NCI-H524 treated with DMSO at 0.1 percent for 48 hours (cell line): ENCODE data around the gene CALR.
A peak's percentile ranks its signal among the peaks of the same experiment; 100 is the strongest.

ENCODE experiments used
- DNase-seq: peaks from one replicate; lab custom pipeline; 2025; lab: John Stamatoyannopoulos, UW

Gene CALR

DNA sequence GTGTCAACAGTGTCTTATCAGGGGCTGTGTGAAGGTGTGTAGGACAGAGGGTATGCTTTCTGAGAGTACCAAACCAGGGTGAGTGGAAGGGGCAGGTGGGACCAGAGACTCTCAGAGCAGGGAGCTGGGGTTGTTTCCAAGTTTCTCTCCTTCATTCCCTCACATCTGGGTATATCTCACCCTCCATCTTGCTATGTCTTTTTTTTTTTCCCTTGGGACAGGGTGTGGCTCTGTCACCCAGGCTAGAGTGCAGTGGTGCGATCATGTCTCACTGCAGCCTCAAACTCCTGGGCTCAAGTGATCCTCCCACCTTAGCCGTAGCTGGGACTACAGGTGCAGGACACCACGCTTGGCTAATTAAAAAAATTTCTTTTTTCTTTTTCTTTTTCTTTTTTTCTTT lies 41.6 kb downstream of the CALR start:
- no peak for DNase-seq

DNA sequence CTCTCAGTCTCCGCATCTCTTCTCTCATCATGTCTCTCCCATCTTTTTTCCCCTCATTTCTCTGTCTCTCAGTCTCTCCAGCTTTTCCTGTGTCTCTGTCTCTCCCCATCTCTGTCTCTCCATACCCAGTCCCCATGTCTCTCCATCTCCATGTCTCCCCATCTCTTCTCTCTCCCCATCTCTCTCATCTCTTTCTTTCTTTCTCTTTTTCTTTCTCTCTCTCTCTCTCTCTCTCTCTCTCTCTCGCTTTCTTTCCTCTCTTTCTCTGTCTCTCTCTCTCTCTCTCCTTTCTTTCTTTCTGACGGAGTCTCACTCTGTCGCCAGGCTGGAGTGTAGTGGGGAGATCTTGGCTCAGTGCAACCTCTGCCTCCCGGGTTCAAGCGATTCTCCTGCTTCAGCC lies 44.2 kb downstream of the CALR start:
- DNase-seq = no peak

DNA sequence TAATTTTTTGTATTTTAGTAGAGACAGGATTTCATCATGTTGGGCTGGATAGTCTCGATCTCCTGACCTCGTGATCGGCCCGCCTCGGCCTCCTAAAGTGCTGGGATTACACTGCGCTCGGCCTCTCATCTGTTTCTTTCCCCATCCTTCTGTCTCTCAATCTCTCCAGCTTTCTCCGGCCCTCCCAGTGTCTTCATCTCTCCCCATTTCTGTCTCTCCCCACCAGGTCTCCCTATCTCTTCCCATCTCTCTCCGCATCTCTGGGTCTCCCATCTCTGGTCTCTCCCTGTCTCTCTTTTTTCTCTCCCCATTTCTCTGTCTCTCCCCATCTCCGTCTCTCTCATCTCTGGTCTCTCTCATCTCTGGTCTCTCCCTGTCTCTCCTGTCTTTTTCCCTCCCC lies 44.7 kb downstream of the CALR start:
- no peak for DNase-seq

DNA sequence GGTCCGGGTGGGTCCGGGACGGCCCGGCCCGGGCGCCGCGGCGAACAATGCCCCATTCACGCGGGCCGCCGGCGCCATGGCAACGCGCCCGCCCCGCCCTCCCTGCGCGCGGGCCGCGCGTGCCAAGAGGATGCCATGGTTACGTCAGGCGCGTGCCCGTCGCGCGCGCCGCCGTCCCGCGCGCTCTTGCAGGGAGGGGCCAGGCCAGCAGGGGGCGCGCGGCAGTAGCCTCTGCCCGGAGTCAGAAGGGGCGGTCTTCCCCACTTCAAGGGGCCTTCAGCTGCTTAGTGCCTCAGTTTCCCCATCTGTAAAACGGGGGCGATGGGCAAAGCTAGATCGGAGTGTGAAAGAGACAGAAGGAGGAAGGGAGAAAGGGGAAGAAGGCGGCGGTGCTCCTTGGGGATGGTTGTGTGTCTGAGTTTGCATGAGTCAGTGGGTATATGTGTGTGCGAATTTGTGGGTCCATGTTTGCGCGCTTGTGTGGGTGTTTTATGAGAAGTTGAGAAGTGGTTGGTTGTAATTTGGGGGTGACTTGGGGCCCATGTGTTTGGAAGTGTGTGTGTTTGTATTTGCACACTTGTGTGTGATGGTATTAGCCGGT lies 45.2 kb downstream of the CALR start:
- DNase-seq = no peak

- DNase-seq = no peak
Measured at GRCh38 chr19:12984143-12984627, 45.8 kb downstream of the CALR start.

GRCh38 chr19:12984683-12985048 lies 46.3 kb downstream of the CALR start:
- DNase-seq = peak; percentile 23

GRCh38 chr19:12985049-12985776 lies 46.8 kb downstream of the CALR start:
- no peak for DNase-seq

DNA sequence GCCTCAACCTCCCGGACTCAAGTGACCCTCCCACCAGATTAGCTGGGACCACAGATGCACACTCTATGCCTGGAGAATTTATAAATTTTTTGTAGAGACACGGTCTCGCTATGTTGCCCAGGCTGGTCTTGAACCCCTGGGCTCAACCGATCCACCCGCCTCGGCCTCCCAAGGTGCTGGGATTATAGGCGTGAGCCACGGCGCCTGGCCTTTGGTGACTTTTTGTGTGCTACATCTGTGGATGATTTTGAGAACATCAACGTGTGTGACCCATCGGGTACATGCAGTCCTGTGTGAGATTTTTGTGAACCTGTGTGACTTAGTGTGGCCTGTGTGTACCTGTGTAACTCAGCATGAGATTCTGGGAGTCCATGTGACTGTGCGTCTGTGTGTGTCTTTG lies 48.3 kb downstream of the CALR start:
- no peak for DNase-seq

GRCh38 chr19:12987190-12987589 lies 48.8 kb downstream of the CALR start:
- DNase-seq = no peak

DNA sequence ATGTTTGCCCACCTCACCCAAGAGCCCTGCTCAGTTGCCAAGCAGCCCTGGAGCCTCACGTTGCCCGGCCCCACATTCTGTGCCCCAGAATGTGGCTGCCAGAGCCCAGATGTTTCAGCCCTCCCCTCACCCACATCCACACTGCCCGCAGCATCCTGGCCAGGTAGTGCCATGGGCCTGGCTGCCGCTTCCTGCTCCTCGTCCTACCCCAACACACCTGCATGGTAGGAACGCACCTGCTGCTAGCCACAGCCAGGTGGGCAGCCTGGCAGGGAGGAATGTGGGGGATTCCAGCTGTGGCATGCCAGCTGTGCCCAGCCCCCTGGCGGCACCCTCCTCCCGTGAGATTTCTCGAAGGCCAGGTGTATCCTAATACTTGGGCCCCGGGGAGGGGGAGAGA lies 49.4 kb downstream of the CALR start:
- no peak for DNase-seq

GRCh38 chr19:12990431-12990830 lies 52.0 kb downstream of the CALR start:
- DNase-seq = no peak

DNA sequence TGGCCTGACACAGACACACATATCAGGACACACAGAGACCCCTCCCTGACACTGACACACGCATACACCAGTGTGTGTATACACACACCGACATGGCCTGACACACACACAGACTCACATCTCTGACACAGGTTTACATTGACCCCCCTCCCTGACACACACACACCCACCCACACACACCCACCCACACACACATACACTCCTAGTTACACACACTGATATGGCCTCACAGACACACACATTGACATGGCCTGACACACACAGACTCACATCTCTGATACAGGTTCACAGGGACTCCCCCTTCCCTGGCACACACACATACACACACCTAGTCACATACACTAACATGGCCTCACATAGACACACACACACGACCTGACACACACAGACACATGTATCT lies 52.4 kb downstream of the CALR start:
- DNase-seq = no peak

GRCh38 chr19:12991296-12991695 lies 52.9 kb downstream of the CALR start:
- DNase-seq = no peak

DNA sequence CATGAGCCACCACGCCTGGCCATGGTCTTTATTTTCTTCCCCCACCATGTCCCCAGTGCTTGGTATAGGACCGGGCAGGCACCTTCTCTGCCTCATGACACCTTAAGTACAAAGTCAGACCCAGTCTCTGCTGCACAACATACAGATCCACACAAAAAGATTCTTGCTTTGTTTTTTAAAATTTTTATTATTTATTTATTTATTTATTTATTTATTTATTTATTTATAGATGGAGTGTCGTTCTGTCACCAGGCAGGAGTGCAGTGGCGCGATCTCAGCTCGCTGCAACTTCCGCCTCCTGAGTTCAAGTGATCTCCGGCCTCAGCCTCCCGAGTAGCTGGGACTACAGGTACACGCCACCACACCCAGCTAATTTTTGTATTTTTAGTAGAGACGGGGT lies 54.3 kb downstream of the CALR start:
- DNase-seq = no peak

GRCh38 chr19:12993562-12993961 lies 55.2 kb downstream of the CALR start:
- no peak for DNase-seq
